ENCODE data around the gene RASA1. TPM values are rescaled to one million over a fixed set of nuclear protein-coding genes. Genes with fewer than 3 reads are reported as not detected.
"Not testable (repeated sequence)": the region's sequence is repeated elsewhere in the genome, so short reads cannot be mapped to it uniquely, and the experiment has no call there.

RASA1 gene
- total RNA-seq, 1 donor from 2014 or later: 20.7 TPM

- H3K27me3 Mint-ChIP-seq (ENCODE audit: insufficient read depth): no peaks in the 10 kb centered on the region
- intact Hi-C loops (cut with micrococcal nuclease): loop anchor here (1.0 kb wide), 2 partner anchors 32 to 40 kb away; no protein-coding TSS in a partner anchor
- H3K27ac Mint-ChIP-seq: peak overlapping the region; percentile 70
- H3K4me3 Mint-ChIP-seq: no peak overlapping the region
- H3K36me3 Mint-ChIP-seq (ENCODE audit: low read depth): peaks cover 26% of the 10 kb centered on the region
- no peak for DNase-seq (ENCODE audit: low spot score)
- H3K4me1 Mint-ChIP-seq (ENCODE audit: low read depth): peaks cover 53% of the 10 kb centered on the region
- H3K9me3 Mint-ChIP-seq: peaks cover 14% of the 10 kb centered on the region
Observed at GRCh38 chr5:87300744-87301143, 33.1 kb downstream of the RASA1 start.

GRCh38 chr5:87302061-87302460 lies 34.4 kb downstream of the RASA1 start:
- Mint-ChIP-seq H3K27ac (peak overlapping the region; percentile 14), H3K9me3 (peaks cover 7% of the 10 kb centered on the region), H3K36me3 (ENCODE audit: low read depth) (peaks cover 29% of the 10 kb centered on the region), H3K4me1 (ENCODE audit: low read depth) (peaks cover 42% of the 10 kb centered on the region), H3K27me3 (ENCODE audit: insufficient read depth) (no peaks in the 10 kb centered on the region), H3K4me3 (no peak overlapping the region)
- DNase-seq (ENCODE audit: low spot score): no peak
- intact Hi-C loops (cut with micrococcal nuclease): no loop called here

- Mint-ChIP-seq H3K4me1 (ENCODE audit: low read depth) (peaks cover 38% of the 10 kb centered on the region), H3K4me3 (no peak overlapping the region), H3K36me3 (ENCODE audit: low read depth) (peaks cover 31% of the 10 kb centered on the region), H3K9me3 (peaks cover 6% of the 10 kb centered on the region), H3K27me3 (ENCODE audit: insufficient read depth) (no peaks in the 10 kb centered on the region), H3K27ac (no peak overlapping the region)
- intact Hi-C loops (cut with micrococcal nuclease): no loop called here
- DNase-seq (ENCODE audit: low spot score): no peak
Observed at GRCh38 chr5:87303324-87303723, 35.6 kb downstream of the RASA1 start.

- H3K36me3 Mint-ChIP-seq (ENCODE audit: low read depth): peaks cover 32% of the 10 kb centered on the region
- H3K27me3 Mint-ChIP-seq (ENCODE audit: insufficient read depth); H3K27ac Mint-ChIP-seq; intact Hi-C loops (cut with micrococcal nuclease); H3K9me3 Mint-ChIP-seq; DNase-seq (ENCODE audit: low spot score); H3K4me3 Mint-ChIP-seq: not testable (repeated sequence)
- peaks cover 27% of the 10 kb centered on the region for H3K4me1 Mint-ChIP-seq (ENCODE audit: low read depth)
Observed at GRCh38 chr5:87306090-87306489, 38.4 kb downstream of the RASA1 start.

GRCh38 chr5:87307796-87308423 lies 40.2 kb downstream of the RASA1 start:
- H3K27me3 Mint-ChIP-seq (ENCODE audit: insufficient read depth): no peaks in the 10 kb centered on the region
- no peak overlapping the region for H3K27ac Mint-ChIP-seq
- intact Hi-C loops (cut with micrococcal nuclease): no loop called here
- H3K4me3 Mint-ChIP-seq: no peak overlapping the region
- peaks cover 34% of the 10 kb centered on the region for H3K36me3 Mint-ChIP-seq (ENCODE audit: low read depth)
- H3K4me1 Mint-ChIP-seq (ENCODE audit: low read depth): peaks cover 23% of the 10 kb centered on the region
- no peak for DNase-seq (ENCODE audit: low spot score)
- H3K9me3 Mint-ChIP-seq: peaks cover 6% of the 10 kb centered on the region

- no peak for DNase-seq (ENCODE audit: low spot score)
- no peaks in the 10 kb centered on the region for H3K9me3 Mint-ChIP-seq
- peaks cover 11% of the 10 kb centered on the region for H3K36me3 Mint-ChIP-seq (ENCODE audit: low read depth)
- no peaks in the 10 kb centered on the region for H3K27me3 Mint-ChIP-seq (ENCODE audit: insufficient read depth)
- H3K27ac Mint-ChIP-seq: no peak overlapping the region
- H3K4me3 Mint-ChIP-seq: no peak overlapping the region
- H3K4me1 Mint-ChIP-seq (ENCODE audit: low read depth): peaks cover 30% of the 10 kb centered on the region
- intact Hi-C loops (cut with micrococcal nuclease): no loop called here
Observed at GRCh38 chr5:87311405-87312279, 44.0 kb downstream of the RASA1 start.

- Mint-ChIP-seq H3K4me1 (ENCODE audit: low read depth) (peaks cover 22% of the 10 kb centered on the region), H3K4me3 (no peak overlapping the region), H3K36me3 (ENCODE audit: low read depth) (peaks cover 14% of the 10 kb centered on the region), H3K27ac (no peak overlapping the region), H3K9me3 (peaks cover 6% of the 10 kb centered on the region), H3K27me3 (ENCODE audit: insufficient read depth) (no peaks in the 10 kb centered on the region)
- intact Hi-C loops (cut with micrococcal nuclease): no loop called here
- no peak for DNase-seq (ENCODE audit: low spot score)
Observed at GRCh38 chr5:87313216-87313615, 45.5 kb downstream of the RASA1 start.

GRCh38 chr5:87319469-87319868 lies 51.8 kb downstream of the RASA1 start:
- no peak for DNase-seq (ENCODE audit: low spot score)
- intact Hi-C loops (cut with micrococcal nuclease): no loop called here
- Mint-ChIP-seq H3K27ac (no peak overlapping the region), H3K4me3 (no peak overlapping the region), H3K36me3 (ENCODE audit: low read depth) (peaks cover 20% of the 10 kb centered on the region), H3K4me1 (ENCODE audit: low read depth) (peaks cover 13% of the 10 kb centered on the region), H3K27me3 (ENCODE audit: insufficient read depth) (no peaks in the 10 kb centered on the region), H3K9me3 (peaks cover 21% of the 10 kb centered on the region)

GRCh38 chr5:87321605-87322004 lies 53.9 kb downstream of the RASA1 start:
- DNase-seq (ENCODE audit: low spot score): no peak
- peaks cover 21% of the 10 kb centered on the region for H3K36me3 Mint-ChIP-seq (ENCODE audit: low read depth)
- peaks cover 21% of the 10 kb centered on the region for H3K9me3 Mint-ChIP-seq
- H3K4me3 Mint-ChIP-seq: no peak overlapping the region
- intact Hi-C loops (cut with micrococcal nuclease): no loop called here
- peaks cover 22% of the 10 kb centered on the region for H3K4me1 Mint-ChIP-seq (ENCODE audit: low read depth)
- no peaks in the 10 kb centered on the region for H3K27me3 Mint-ChIP-seq (ENCODE audit: insufficient read depth)
- no peak overlapping the region for H3K27ac Mint-ChIP-seq

GRCh38 chr5:87322381-87322780 lies 54.7 kb downstream of the RASA1 start:
- Mint-ChIP-seq H3K27ac (no peak overlapping the region), H3K27me3 (ENCODE audit: insufficient read depth) (no peaks in the 10 kb centered on the region), H3K36me3 (ENCODE audit: low read depth) (peaks cover 19% of the 10 kb centered on the region), H3K4me3 (no peak overlapping the region), H3K9me3 (peaks cover 21% of the 10 kb centered on the region), H3K4me1 (ENCODE audit: low read depth) (peaks cover 22% of the 10 kb centered on the region)
- intact Hi-C loops (cut with micrococcal nuclease): no loop called here
- no peak for DNase-seq (ENCODE audit: low spot score)

GRCh38 chr5:87327998-87328397 lies 60.3 kb downstream of the RASA1 start:
- DNase-seq (ENCODE audit: low spot score): no peak
- intact Hi-C loops (cut with micrococcal nuclease): loop anchor here (5.0 kb wide), 1 partner anchor 39 kb away; no protein-coding TSS in a partner anchor
- no peaks in the 10 kb centered on the region for H3K27me3 Mint-ChIP-seq (ENCODE audit: insufficient read depth)
- no peak overlapping the region for H3K4me3 Mint-ChIP-seq
- peaks cover 11% of the 10 kb centered on the region for H3K36me3 Mint-ChIP-seq (ENCODE audit: low read depth)
- no peaks in the 10 kb centered on the region for H3K9me3 Mint-ChIP-seq
- peaks cover 30% of the 10 kb centered on the region for H3K4me1 Mint-ChIP-seq (ENCODE audit: low read depth)
- H3K27ac Mint-ChIP-seq: no peak overlapping the region

GRCh38 chr5:87329114-87329513 lies 61.4 kb downstream of the RASA1 start:
- DNase-seq (ENCODE audit: low spot score): no peak
- H3K27ac Mint-ChIP-seq: no peak overlapping the region
- no peak overlapping the region for H3K4me3 Mint-ChIP-seq
- intact Hi-C loops (cut with micrococcal nuclease): loop anchor here (5.0 kb wide), 1 partner anchor 38 kb away; no protein-coding TSS in a partner anchor
- H3K27me3 Mint-ChIP-seq (ENCODE audit: insufficient read depth): no peaks in the 10 kb centered on the region
- peaks cover 16% of the 10 kb centered on the region for H3K36me3 Mint-ChIP-seq (ENCODE audit: low read depth)
- peaks cover 23% of the 10 kb centered on the region for H3K4me1 Mint-ChIP-seq (ENCODE audit: low read depth)
- H3K9me3 Mint-ChIP-seq: no peaks in the 10 kb centered on the region

GRCh38 chr5:87339986-87340385 lies 72.3 kb downstream of the RASA1 start:
- Mint-ChIP-seq H3K4me1 (ENCODE audit: low read depth) (peaks cover 32% of the 10 kb centered on the region), H3K4me3 (no peak overlapping the region), H3K27me3 (ENCODE audit: insufficient read depth) (no peaks in the 10 kb centered on the region)

More at GRCh38 chr5:87339986-87340385, 72.3 kb downstream of the RASA1 start:
- DNase-seq (ENCODE audit: low spot score): no peak
- peaks cover 38% of the 10 kb centered on the region for H3K36me3 Mint-ChIP-seq (ENCODE audit: low read depth)
- peak overlapping the region; percentile 86 for H3K27ac Mint-ChIP-seq
- peaks cover 17% of the 10 kb centered on the region for H3K9me3 Mint-ChIP-seq
- intact Hi-C loops (cut with micrococcal nuclease): loop anchor here (1.0 to 2.0 kb wide), 7 partner anchors 39 to 422 kb away; partner anchors contain the start of gene CCNH

Data from activated T-helper 1 cell treated with anti-CD3 and anti-CD28 coated beads, Interleukin-12 subunit alpha, Interleukin-12 subunit beta, Interleukin-2, Interleukin-4 antibody, amounts not matched to agents 30 ng/mL and 10 ng/mL and 1 ng/mL, durations not matched to agents 14 hours and 24 hours and 36 hours (primary cell).